ENCODE measurements around the gene PDIA6.
A peak's percentile ranks its signal among the peaks of the same experiment; 100 is the strongest.
"Not testable (repeated sequence)": the region's sequence is repeated elsewhere in the genome, so short reads cannot be mapped to it uniquely, and the experiment has no call there.

PDIA6 gene

DNA sequence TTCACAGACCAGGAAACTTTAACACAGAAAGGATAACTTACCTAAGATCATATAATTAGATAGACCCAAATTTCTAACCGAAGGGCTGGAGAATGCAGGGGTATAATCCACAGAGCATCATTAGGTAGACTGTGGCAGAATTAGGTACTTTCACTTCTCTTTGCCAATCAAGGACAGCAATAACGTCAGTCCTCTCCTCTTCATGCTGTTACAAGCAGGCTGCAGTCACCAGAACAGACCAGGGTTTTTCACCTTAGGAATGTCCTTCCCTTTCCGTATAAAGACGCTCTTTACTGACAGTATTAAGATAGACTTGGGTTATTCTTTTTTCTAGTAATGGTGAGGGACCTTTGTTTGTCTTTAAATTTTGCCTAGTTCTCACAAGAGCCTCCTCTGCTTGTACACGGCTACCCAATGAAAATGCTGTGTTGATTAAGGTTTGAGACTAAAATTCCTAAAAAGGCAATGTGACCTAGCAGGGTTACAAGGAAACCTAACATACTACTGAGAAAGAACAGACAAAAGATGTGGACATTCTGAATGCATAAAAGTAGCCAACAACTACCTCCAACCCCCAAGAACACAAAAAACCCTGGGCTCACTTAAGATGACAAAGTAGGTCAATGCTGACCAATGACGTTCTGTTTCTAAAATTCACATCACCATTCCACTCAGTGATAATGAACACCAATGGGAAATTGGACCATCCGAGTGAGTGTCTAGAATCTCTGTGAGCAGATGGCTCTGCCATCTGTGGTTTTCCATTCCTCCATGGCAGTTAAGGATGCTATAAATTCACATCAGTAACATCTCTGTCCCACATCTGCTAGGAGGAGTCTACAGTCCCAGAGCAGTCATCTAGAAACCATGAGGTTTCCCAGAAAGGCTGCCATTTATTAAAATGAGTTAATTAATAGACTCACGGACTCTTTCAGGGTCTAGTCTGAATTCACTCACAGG lies 2.1 kb downstream of the PDIA6 start:
- DNase-seq = peak in 1 of 14 donors; percentile 58

DNA sequence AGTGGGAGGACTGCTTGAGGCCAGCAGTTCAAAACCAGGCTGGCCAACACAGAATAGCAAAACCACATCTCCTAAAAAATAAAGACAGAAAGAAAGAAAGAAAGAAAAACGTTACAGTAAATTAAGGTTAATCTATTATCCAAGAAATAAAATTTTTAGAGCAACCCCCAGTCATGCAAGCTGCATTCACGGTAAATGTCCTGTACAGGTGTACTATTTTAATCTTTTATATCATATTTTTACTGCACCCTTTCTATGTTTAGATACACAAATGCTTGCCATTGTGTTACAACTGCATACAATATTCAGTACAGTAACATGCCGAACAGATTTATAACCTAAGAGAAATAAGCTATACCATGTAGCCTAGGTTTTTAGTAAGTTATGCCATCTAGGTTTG lies 6.0 kb downstream of the PDIA6 start:
- DNase-seq = no peak

DNA sequence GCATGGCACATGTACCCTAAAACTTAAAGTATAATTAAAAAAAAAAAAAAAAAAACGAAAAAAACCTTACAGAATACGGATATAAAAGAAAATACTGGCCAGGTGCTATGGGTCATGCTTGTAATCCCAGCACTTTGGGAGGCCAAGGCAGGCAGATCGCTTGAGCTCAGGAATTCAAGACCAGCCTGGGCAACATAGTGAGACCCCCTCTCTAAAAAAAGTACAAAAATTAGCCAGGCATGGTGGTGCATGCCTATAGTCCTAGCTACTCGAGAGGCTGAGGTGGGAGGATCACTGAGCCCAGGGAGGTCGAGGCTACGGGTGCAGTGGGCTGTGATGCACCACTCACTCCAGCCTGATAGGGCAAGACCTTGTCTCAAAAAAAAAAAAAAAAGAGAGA lies 6.6 kb downstream of the PDIA6 start:
- not testable (repeated sequence) for DNase-seq

DNA sequence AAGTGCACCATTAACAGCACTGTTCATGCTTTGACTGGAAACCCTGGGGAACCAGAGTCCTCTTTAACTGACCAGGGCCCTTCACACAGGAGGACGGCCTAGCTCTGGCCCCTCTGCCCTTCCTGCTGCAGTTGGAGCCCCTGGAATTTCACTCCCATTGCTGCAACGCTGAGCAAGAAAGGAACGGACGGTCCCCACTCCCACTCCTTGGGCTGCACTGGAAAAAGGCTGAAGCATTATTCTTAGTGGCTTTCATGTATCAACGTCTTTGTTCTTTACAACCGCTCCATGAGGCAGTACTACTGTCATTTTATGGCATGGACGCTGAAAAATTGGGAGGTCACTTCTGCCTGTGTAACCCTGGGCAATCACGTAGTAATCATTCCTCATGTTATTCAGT lies 9.9 kb downstream of the PDIA6 start:
- DNase-seq = no peak

DNA sequence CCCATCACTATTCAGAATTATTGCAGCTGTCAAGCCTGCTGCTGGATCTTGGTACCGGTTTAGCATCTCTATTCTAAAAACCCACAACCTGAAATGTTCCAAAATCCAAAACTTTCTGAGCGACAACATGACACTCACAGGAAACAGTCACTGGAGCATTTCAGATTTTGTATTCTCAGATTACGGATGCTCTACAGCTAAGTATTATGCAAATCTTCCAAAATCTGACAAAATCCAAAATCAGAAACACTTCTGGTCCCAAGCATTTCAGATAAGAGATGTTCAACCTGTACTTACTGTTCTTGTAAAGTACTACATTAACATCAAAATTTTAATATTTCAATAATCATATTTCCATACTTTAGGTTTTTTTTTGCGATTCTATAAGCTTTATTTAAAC lies 12.4 kb downstream of the PDIA6 start:
- DNase-seq = no peak

DNA sequence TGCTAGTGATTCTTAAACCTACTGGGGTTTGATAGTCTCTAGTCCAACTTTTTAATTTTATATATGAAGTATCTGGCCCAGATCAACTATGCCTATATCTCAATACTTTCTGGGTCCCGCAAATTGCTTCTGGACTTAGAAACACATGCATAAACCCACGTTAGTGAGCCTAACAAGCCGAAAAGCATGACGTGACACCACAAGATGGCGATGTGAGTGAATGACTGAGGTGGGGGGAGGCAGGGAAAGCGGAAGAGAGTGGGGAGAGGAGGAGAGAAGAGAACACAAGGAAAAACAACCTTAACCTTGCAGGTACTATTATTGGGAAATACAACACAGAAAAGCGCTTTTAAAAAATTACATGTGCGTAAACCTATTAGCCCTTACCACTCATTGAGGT lies 13.8 kb downstream of the PDIA6 start:
- no peak for DNase-seq

DNA sequence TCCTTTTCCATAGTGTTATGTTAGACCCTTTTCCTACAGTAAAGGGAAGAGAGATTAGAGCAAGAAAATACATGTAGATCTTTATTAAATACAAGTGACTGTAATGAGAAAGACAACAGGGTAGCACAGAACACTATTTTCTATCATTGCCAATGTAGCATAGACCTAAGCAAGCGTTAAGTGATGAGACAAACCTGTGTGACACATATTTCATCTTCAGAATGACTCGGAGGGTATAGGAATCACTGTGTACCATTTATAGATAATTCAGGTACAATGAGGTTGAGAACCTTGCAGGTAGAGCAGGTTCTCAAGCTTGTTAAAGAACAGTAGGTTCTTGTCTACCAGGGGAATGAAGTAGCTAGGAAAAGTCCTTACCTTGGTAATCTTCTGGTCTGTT lies 15.9 kb downstream of the PDIA6 start:
- DNase-seq = no peak

DNA sequence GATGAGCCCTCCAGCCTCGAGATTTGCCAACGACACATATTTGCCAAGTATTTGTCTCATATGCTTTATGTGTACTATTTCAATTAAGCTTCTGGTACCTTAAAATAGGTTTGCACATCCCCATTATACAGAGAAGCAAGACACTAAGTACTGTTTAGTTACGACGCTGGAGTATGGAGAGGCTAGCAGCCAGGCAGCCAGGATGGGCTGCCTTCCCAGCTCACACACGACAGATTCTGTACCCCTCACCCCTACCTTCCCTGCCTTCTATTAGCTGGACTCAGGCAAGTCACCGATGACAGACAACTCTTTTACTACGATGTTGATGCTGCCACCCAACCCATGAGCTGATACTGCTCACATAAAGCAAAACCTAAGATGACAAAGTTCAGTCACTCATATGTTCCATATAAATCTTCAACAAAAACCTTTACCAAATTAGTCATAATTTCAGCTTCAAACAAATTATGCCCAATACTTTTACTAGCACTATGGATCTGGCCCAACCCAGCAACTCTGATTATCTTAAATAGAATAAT lies 17.0 kb downstream of the PDIA6 start:
- DNase-seq = no peak

DNA sequence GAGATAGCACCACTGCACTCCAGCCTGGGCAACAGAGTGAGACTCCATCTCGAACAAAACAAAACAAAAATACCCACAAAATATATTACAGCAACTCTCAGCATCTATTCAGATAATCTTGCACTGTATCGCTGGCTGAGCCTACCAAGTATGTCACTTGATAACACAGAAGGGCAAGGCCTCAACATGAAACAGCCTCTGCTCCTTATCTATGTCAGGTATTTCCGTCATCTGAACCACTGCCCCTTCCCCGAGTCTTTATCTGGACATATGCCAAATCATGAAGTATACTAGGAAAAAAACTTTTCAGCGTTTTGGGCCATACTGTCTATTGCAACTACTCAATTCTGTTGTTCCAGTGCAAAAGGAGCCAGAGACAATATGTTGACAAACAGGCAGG lies 17.7 kb downstream of the PDIA6 start:
- DNase-seq = no peak

DNA sequence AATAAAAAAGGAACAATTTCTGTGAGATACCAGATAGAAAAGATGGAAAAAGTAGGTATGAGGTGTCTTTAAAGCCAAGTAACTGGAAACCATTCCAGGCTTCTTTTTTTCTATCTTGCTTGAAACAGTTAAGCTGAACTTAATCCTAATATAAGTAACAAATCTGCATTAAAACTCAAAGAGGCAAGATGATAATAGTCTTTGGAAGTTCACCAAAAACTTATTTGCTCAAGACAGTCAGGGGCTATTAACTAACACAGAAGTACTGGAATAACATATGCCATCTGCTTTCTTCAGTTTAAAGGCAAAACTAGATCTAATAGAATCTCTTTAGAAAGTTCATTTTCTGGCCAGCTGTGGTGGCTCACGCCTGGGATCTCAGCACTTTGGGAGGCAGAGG lies 18.8 kb downstream of the PDIA6 start:
- no peak for DNase-seq

DNA sequence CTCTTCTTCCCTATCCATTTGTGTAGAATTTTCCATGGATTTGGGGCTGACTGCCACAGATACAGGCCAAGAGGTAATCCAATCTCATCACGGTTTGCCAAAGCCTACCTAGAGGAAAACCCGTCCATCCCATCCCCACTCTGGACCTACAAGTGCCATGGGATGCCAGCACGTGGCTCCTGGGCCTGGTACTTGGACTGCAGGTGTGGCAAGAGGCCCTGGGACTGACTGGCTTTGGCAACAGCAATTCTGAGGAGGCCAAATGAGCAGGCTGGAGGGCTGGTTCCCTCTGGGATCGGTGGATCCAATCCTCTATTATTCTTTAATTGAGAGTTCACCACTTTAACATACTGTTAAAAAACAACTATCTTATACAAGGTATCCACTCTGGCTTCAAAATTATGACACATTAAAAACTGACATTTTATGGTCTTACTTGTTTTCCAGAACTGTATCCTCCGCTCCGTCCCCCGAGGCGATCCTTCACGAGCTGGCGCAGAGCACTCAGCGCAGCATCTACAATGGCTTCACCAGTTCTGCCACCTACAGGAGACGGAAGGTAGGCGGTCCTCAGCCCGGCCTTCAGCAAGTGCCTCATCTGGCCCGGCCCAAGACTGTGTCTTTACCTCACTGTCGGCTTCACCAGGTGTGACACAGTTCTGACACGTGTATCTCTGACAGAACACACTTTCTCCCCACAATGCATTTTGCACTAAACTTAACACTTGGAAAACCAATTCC lies 19.8 kb downstream of the PDIA6 start:
- DNase-seq = peak in 1 of 14 donors; percentile 20

DNA sequence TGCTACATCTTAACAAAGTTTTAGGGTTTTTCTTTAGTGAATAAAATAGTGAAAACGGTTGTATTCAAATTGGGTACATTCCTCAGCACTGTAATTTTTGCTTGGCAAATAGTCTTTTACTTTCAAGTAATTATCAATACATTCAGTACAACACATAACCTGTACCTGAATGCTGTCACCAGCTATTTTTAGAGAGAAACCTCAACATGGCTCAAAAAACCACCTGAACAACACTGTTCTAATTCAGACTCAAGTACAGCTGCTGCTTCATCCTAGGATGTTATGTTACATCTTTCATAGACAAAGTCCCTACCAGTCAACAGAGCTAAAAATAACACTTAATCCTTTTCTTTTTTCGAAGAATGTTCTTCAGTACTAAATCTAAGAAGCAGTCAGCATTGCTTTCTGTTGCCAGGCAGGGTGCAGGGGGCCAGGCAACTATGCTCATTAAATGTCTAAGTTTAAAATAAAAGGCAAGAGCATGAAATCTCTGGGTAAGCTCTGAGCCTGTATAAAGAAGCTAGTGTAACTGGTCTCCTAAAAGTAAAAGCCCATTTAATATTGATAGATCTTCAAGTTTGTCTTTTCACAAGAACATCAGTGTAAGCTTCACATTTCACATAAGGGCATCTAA lies 20.5 kb downstream of the PDIA6 start:
- DNase-seq = no peak

DNA sequence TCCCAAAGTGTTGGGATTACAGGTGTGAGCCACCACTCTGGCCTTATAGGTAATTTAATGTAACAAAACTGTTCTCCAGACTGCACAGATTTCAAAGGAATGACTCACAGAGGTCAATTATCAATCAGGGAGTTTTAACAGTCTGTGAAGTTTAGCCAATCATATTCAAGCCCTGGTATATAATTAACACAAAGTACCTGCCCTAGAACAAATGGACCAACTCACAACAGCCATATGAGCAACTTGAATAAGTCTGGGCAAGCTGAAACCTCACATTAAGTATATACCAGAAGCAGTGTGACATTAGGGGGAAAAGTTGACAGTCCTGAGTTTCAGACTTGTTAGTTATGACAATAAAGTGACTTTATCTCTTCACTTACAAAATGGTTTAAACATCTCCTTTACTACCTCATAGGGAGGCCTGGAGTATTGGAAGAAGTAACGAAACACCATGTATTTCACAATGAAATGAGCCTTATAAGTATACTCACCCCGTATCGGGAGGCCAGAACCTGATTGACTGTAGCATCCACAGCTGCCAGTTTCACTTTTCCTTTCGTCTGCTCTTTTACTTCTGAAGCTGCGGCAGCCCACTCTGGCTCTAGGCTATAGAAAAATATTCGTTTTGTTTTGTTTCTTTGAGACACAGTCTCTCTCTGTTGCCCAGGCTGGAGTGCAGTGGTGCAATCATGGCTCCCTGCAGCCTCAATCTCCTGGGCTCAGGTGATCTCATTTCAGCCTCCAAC lies 22.2 kb downstream of the PDIA6 start:
- DNase-seq = no peak

DNA sequence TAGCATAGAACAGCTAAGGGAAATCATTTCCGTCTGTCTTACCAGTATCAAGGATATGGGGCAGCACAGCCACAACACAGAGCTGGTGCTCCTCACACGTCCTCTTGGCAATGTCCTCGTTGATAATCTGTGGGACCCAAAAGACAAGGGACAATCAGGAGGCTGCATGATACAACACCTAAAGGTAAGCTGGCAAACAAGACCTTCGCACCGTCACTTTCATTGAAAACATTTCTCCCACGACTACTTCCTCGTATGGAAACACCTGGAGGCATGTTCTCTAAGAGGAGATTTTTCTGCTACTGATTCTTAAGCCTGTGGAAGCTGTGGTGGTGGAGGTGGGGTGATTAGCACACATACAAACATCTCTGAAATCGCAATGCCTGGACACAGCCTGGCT lies 23.7 kb downstream of the PDIA6 start:
- no peak for DNase-seq

DNA sequence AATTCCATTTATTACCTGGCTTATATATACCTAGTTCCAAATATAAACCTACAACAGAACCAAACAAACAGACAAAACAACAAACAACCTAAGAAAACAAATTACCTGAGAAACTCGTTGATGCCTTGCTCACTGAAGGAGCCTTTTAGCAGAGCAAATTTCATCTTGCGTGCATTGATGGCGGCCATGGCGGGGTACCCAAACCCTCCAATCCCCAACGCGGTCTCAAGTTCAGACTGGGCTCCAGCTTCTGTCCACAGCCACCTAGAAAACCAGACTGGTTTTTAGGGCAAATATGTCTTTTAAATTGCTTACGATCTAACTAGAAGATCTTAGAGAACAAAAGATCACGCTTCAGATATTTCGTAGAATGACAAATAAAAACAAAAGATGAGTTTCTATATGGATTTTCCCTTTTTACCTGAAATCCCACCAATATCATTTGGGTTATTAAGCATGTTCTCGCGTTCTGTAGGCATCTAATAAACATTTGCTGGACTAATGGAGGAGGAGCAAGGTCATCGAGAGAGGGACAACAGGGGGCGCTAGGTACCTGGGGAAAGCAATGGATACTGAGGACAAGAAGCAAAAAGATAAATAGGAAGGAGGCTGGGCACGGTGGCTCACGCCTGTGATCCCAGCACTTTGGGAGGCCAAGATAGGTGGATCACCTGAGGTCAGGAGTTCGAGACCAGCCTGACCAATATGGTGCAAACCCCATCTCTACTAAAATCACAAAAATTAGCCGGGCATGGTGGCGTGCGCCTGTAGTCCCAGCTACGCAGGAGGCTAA lies 25.2 kb downstream of the PDIA6 start:
- DNase-seq = no peak

DNA sequence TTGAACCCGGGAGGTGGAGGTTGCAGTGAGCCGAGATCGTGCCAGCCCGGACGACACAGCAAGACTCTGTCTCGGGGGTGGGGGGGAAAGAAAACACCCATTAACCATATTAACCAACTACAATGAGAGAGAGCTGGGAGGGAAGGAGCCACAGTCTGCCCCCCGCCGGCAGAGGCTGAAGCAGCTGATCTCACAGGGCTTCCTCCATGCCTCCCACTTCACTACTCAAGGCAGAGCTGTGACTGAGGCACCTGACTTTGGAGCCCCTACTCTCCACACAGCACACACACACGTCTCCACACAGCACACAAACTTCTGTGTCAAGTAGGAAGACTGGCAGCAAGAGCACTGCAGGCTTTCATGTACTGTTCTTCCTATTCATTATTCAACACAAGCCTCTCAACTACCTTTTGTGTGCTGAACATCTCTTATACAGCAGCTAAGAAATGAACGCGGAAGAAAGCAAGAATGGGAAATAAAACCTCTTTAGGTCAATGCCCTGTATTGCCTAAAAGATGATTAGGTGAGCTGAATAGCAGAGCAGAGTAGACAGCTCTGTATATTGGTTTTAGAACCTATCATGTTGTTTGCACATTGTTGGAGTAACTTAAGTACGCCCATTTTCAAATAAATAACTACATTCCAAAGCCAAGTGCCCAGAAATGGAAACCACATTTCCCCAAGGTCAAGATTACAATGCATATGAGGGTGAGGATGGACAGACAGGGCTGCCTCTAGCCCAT lies 26.2 kb downstream of the PDIA6 start:
- DNase-seq = no peak

DNA sequence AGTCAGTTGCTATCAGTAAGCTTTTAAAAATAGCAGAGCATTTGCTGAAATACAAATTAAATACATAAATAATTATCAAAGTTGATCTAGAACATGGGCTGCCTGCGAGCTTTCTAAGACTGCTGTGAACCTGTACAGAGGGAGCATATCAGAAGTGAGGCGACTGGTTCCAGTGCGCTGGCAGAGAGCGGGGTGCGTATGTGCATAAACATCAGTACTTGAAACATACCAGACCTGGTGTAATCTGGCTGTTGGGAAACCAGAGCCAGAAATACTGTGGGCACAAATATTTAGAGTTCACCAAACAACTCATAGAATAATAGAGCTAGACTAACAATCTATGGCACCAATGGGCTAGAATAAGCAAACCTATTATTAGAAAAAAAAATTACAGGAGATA lies 27.3 kb downstream of the PDIA6 start:
- no peak for DNase-seq

DNA sequence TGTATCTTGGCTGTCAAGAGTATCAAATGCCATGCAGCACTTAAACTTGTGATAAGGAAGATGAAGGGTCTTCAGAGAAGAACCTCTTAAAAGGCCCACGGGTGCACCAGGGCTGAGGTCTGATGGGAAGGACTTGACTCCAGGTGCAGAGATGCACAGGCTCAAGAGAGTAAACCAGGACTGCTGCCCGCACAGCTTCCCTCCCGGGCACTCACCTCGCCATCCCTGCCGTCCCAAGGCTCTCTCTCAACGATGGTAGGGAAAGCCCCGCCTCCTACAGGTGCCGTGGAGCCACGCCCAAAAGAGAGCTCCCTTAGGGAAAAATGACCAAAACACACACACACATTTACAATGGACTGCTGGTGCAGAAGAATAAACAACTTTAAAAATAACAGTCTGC lies 27.9 kb downstream of the PDIA6 start:
- DNase-seq = no peak

DNA sequence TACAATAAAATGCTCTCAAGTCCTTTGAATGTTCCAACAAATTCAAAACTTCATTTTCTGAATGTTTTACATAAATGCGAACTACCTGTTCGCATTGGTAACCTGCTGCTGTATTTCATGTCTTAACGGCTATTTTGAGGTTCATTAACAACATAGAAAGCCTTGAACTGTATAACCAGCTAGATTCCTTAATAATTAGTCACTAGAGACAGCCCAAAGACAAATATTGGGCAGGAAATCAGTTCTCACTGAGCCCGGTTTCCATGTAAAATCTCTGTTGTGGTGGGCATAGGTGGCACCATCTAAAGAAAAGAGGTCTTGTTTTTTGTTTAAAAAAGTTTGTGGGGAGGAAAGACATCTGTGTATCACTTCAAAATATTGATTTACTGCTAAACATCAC lies 29.2 kb downstream of the PDIA6 start:
- no peak for DNase-seq

DNA sequence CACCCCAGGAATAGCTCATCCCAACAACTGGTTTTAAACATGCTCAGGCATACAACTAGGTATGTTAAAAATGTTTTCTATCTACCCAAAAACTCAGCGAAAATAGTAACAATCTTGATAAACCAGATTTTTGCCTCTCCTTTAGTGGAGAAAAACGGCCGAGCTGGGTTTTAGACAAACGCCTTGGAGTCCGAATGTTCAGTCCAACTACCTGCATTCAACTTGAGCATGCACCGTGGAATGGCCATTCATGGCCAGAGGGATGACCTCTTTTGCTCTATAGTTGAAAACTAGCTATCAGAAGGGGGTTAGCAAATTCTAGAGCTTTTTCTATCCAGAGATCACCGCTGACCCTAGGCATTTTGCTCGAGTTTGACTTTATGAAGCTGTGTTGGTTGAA lies 30.8 kb downstream of the PDIA6 start:
- DNase-seq = no peak

DNA sequence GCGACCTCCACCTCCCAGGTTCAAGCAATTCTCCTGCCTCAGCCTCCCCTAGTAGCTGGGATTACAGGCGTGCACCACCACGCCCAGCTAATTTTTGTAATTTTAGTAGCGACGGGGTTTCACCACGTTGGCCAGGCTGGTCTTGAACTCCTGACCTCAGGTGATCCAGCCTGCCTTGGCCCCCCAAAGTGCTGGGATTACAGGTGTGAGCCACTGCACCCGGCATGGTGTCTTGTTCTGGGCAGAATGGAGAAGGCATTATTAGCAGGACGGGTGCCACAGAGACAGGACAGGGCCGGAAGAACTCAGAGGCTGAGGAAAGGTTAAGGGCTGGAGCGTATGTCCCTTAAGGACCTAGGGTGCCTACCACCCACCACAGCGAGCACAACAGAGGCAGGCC lies 31.8 kb downstream of the PDIA6 start:
- not testable (repeated sequence) for DNase-seq

Measured in C1 segment of cervical spinal cord (tissue), 14 donors.